Epithelial cell of proximal tubule (primary cell): Measurements from ENCODE around the gene ZDHHC16. TPM values are rescaled to one million over a fixed set of nuclear protein-coding genes. Genes with fewer than 3 reads are reported as not detected.
A peak's percentile ranks its signal among the peaks of the same experiment; 100 is the strongest.
"Not testable (repeated sequence)": the region's sequence is repeated elsewhere in the genome, so short reads cannot be mapped to it uniquely, and the experiment has no call there.

ENCODE experiments used
- DNase-seq: peaks from one replicate; pipeline ENCODE4 v3.0.0-alpha.2; 2011; ENCODE audit warnings: low read depth
- H3K4me3 ChIP-seq: 2 replicates; pipeline ENCODE4 v1.5.1; 2011; ENCODE audit warnings: low read depth, mild to moderate bottlenecking, low read length
- CTCF ChIP-seq: conservative IDR thresholded peaks from 2 replicates; pipeline ENCODE4 v1.5.1; 2012; ENCODE audit warnings: low read depth, mild to moderate bottlenecking, low read length
- total RNA-seq: library from RNA; depleted of rRNA; stranded (reverse); fragments of >200 nt; gene quantifications from 2 replicates; pipeline ENCODE4 v1.2.3, GENCODE V29; 2015

Gene ZDHHC16
- total RNA-seq = 44.7 and 78.0 TPM in 2 replicates

GRCh38 chr10:97445722-97446639, at the start of gene ZDHHC16, which contains the start of gene EXOSC1:
TSS of gene ZDHHC16 (plus strand) at chr10:97446175. CDS start at chr10:97451676, 5,501 bp downstream.
TSS of gene EXOSC1 (minus strand) at chr10:97446006. CDS start at chr10:97445985, 21 bp downstream.
- DNase-seq = peak; percentile 79
- peak within 1 kb of the TSS; percentile 89 for H3K4me3 ChIP-seq
- no peak for TF ChIP-seq CTCF

DNA sequence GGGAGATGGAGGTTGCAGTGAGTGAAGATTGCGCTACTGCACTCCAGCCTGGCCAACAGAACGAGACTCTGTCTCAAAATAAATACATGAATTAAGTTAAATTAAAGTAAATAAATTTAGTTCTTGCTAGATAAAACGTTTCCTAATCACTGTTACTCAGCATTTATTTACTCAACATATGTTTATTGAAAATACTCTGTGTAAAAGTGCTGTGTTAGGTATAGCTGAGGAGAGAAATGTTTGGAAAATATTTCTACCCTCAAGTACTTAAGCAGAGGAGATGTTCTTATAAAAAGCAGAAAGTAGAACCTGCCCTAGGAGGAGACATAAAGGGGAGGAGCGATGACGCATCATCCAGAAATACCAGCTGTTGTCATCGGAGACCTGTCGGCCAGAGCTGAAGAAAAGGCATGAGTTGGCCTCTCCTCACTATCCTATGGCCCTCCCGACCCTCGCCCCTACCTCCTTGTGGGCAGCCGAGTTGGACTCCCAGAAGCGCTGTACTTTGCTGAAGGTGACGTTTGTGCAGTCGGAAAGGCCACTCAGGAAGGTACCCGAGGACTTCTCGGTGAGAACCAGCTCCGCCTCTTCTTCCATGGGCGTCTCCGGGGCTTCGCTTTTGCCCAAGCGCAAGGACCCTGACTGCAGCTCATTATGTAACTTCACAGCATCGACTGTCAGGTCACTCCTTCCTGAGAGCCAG, 46.0 kb upstream of the ZDHHC16 start:
- DNase-seq = no peak
- H3K4me3 ChIP-seq = peak overlapping the region; percentile 74
- TF ChIP-seq CTCF = no peak

- peak; percentile 17 for TF ChIP-seq CTCF
- H3K4me3 ChIP-seq = peak within 1 kb of the TSS; percentile 74
- DNase-seq = peak; percentile 94
These were observed 45.1 kb upstream of the ZDHHC16 start, which contains the start of gene RRP12 for GRCh38 chr10:97400665-97401454. TSS of gene RRP12 (minus strand) at chr10:97401340. CDS start at chr10:97401231, 109 bp downstream.

DNA sequence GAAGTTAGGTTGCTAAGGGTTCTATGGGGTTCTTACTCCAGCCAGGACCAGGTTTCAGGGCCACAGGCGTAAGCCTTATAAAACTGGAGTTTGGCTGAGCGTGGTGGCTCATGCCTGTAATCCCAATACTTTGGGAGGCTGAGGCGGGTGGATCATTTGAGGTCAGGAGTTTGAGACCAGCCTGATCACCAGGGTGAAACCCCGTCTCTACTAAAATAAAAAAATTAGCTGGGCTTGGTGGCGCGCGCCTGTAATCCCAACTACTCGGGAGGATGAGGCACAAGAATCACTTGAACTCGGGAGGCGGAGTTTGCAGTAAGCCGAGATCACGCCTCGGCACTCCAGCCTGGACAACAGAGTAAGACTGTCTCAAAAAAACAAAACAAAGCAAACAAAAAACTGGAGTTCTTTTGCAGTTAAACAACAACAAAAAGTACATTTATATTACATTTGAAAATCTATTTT, 44.5 kb upstream of the ZDHHC16 start:
- H3K4me3 ChIP-seq = peak overlapping the region; percentile 74
- no peak for DNase-seq
- no peak for TF ChIP-seq CTCF

DNA sequence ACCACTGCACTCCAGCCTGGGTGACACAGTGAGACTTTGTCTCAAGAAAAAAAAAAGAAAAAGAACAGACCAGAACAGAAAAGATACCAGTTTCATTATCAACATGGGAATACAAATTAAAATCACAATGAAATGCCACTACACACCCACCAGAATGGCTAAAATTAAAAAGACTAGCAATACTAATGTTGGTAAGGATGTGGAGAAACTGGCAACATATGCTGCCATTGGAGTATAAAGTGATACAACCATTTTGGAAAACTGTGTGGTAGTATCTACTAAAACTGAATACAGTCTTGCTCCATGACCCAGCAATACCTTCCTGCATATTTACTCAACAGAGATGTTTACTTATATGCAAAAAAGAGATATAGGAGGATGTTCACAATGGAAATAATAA, 41.9 kb upstream of the ZDHHC16 start:
- no peak for TF ChIP-seq CTCF
- no peak for DNase-seq
- no peak overlapping the region for H3K4me3 ChIP-seq

- no peak overlapping the region for H3K4me3 ChIP-seq
- no peak for DNase-seq
- TF ChIP-seq CTCF = no peak
These were observed 39.9 kb upstream of the ZDHHC16 start for GRCh38 chr10:97406064-97406463.

GRCh38 chr10:97406483-97406882, 39.5 kb upstream of the ZDHHC16 start:
- DNase-seq, H3K4me3 ChIP-seq: not testable (repeated sequence)
